Measurements from ENCODE around the gene BRD4.

Gene BRD4

GRCh38 chr19:15292847-15293582, 39.3 kb downstream of the BRD4 start:
- no peak for DNase-seq (ENCODE audit: insufficient read length, low spot score)
- FAIRE-seq, result peak; percentile 59

- FAIRE-seq, result no peak
These were observed 40.2 kb downstream of the BRD4 start for GRCh38 chr19:15292140-15292539.

GRCh38 chr19:15291548-15292021, 40.8 kb downstream of the BRD4 start:
- DNase-seq (ENCODE audit: insufficient read length, low spot score) (no peak), FAIRE-seq (no peak)

More at GRCh38 chr19:15292140-15292539, 40.2 kb downstream of the BRD4 start:
- DNase-seq (ENCODE audit: insufficient read length, low spot score), result no peak

- no peak for DNase-seq (ENCODE audit: insufficient read length, low spot score)
These were observed 41.2 kb downstream of the BRD4 start for GRCh38 chr19:15291089-15291488.

GRCh38 chr19:15290166-15290565, 42.2 kb downstream of the BRD4 start:
- no peak for FAIRE-seq
- DNase-seq (ENCODE audit: insufficient read length, low spot score), result no peak

More at GRCh38 chr19:15291089-15291488, 41.2 kb downstream of the BRD4 start:
- no peak for FAIRE-seq

- no peak for FAIRE-seq
- DNase-seq (ENCODE audit: insufficient read length, low spot score), result no peak
These were observed 42.7 kb downstream of the BRD4 start for GRCh38 chr19:15289673-15290072.

- FAIRE-seq (peak; percentile 18), DNase-seq (ENCODE audit: insufficient read length, low spot score) (no peak)
These were observed 44.0 kb downstream of the BRD4 start for GRCh38 chr19:15288146-15288963.

GRCh38 chr19:15287496-15287895, 44.8 kb downstream of the BRD4 start:
- FAIRE-seq, result no peak

GRCh38 chr19:15286688-15287365, 45.5 kb downstream of the BRD4 start:
- DNase-seq (ENCODE audit: insufficient read length, low spot score), result no peak
- no peak for FAIRE-seq

More at GRCh38 chr19:15287496-15287895, 44.8 kb downstream of the BRD4 start:
- no peak for DNase-seq (ENCODE audit: insufficient read length, low spot score)

GRCh38 chr19:15285896-15286591, 46.3 kb downstream of the BRD4 start:
- FAIRE-seq, result peak; percentile 94
- peak; percentile 64 for DNase-seq (ENCODE audit: insufficient read length, low spot score)

GRCh38 chr19:15284896-15285295, 47.4 kb downstream of the BRD4 start:
- peak; percentile 8 for FAIRE-seq

GRCh38 chr19:15284091-15284490, 48.2 kb downstream of the BRD4 start:
- no peak for DNase-seq (ENCODE audit: insufficient read length, low spot score)
- no peak for FAIRE-seq

More at GRCh38 chr19:15284896-15285295, 47.4 kb downstream of the BRD4 start:
- DNase-seq (ENCODE audit: insufficient read length, low spot score), result no peak

GRCh38 chr19:15283141-15283883, 49.0 kb downstream of the BRD4 start:
- FAIRE-seq (peak; percentile 39), DNase-seq (ENCODE audit: insufficient read length, low spot score) (no peak)

- DNase-seq (ENCODE audit: insufficient read length, low spot score) (no peak), FAIRE-seq (no peak)
These were observed 50.0 kb downstream of the BRD4 start for GRCh38 chr19:15282311-15282705.

GRCh38 chr19:15280915-15281683, 51.2 kb downstream of the BRD4 start:
- FAIRE-seq (no peak), DNase-seq (ENCODE audit: insufficient read length, low spot score) (no peak)

GRCh38 chr19:15280048-15280725, 52.2 kb downstream of the BRD4 start:
- FAIRE-seq (no peak), DNase-seq (ENCODE audit: insufficient read length, low spot score) (no peak)

GRCh38 chr19:15279326-15279904, 52.9 kb downstream of the BRD4 start:
- no peak for FAIRE-seq

GRCh38 chr19:15276620-15277215, 55.6 kb downstream of the BRD4 start:
- DNase-seq (ENCODE audit: insufficient read length, low spot score) (no peak), FAIRE-seq (no peak)

More at GRCh38 chr19:15279326-15279904, 52.9 kb downstream of the BRD4 start:
- DNase-seq (ENCODE audit: insufficient read length, low spot score), result no peak

Data from GM19239 (cell line).